A549 (cell line): Measurements from ENCODE around the gene ANO2. TPM values are rescaled to one million over a fixed set of nuclear protein-coding genes. Genes with fewer than 3 reads are reported as not detected.

Experiments used
- ATAC-seq, 2 experiments: fragments of 200-7000 bp in 1 of 2; fragments of >200 bp in 1 of 2; cut with Nextera tagmentation in 1 of 2; cut with Tn5 transposase in 1 of 2; 3 replicates each; pipeline versions ENCODE4 v1.8.0 to v1.9.1; 2018 to 2020; ENCODE audit warnings: mild to moderate bottlenecking in 1 of 2, moderate library complexity in 1 of 2
- CTCF ChIA-PET: fragments of 300-600 bp; sonication (Branson Sonifier 250); formaldehyde crosslinking; extraction: SDS; loops from one replicate; lab custom pipeline; 2021; ENCODE audit warnings: antibody characterized with exemption, inconsistent platforms; lab: Yijun Ruan, JAX
- POLR2A ChIA-PET: fragments of 350-600 bp; formaldehyde crosslinking; extraction: SDS; loops from one replicate; lab custom pipeline; 2021; ENCODE audit warnings: antibody characterized with exemption, inconsistent platforms; lab: Yijun Ruan, JAX
- DNase-seq, 2 experiments: peaks; one replicate each; pipeline versions ENCODE4 v3.0.0 to v3.0.0-alpha.2; 2011 to 2016; ENCODE audit warnings: low read depth in 1 of 2, low spot score in 1 of 2
- FAIRE-seq: peaks from 2 replicates; lab custom pipeline; 2011; peaks lifted over from hg19 to GRCh38; lab: Jason Lieb, UNC
- H3K27ac ChIP-seq, 2 experiments: fragments of >200 bp; sonication (Bioruptor Twin); formaldehyde crosslinking; 3 replicates each; pipeline ENCODE4 v1.5.1; 2016 to 2017
- H3K4me1 ChIP-seq: fragments of >200 bp; sonication (Bioruptor Twin); formaldehyde crosslinking; 3 replicates; pipeline ENCODE4 v1.6.1; 2016
- H3K4me2 ChIP-seq: fragments of >200 bp; sonication (Bioruptor Twin); formaldehyde crosslinking; 3 replicates; pipeline ENCODE4 v1.6.1; 2016
- H3K4me3 ChIP-seq: fragments of >200 bp; sonication (Bioruptor Twin); formaldehyde crosslinking; 3 replicates; pipeline ENCODE4 v1.5.1; 2016
- H3K9me3 ChIP-seq: fragments of >200 bp; sonication (Bioruptor Twin); formaldehyde crosslinking; 3 replicates; pipeline ENCODE4 v1.6.1; 2016
- ESRRA ChIP-seq: fragments of 150-350 bp; IDR thresholded peaks from 2 replicates; pipeline ENCODE4 v1.6.1; 2014; ENCODE audit warnings: mild to moderate bottlenecking, low read length, borderline replicate concordance
- HDAC2 ChIP-seq: fragments of 200-600 bp; sonication (generic); IDR thresholded peaks from 2 replicates; pipeline ENCODE4 v1.6.1; 2016
- HEYL ChIP-seq: fragments of 250-450 bp; sonication (Bioruptor Pico); IDR thresholded peaks from 2 replicates; pipeline ENCODE4 v1.8.0; 2021; ENCODE audit warnings: mild to moderate bottlenecking, moderate library complexity
- HOXA7 ChIP-seq: fragments of 250-450 bp; sonication (Bioruptor Pico); IDR thresholded peaks from 2 replicates; pipeline ENCODE4 v1.5.0; 2020; ENCODE audit warnings: mild to moderate bottlenecking, moderate library complexity
- HOXB13 ChIP-seq: fragments of 250-450 bp; sonication (Bioruptor Pico); IDR thresholded peaks from 2 replicates; pipeline ENCODE4 v1.5.0; 2020; ENCODE audit warnings: low read depth, mild to moderate bottlenecking, moderate library complexity
- JUN ChIP-seq, 2 experiments: fragments of >200 bp; sonication (Bioruptor Twin); formaldehyde crosslinking; IDR thresholded peaks; 2 replicates in 1 of 2; 3 replicates in 1 of 2; pipeline ENCODE4 v1.6.1; 2016 to 2017
- KDM1A ChIP-seq: fragments of 200-600 bp; sonication (generic); IDR thresholded peaks from 2 replicates; pipeline ENCODE4 v1.6.1; 2016; ENCODE audit warnings: low read depth, mild to moderate bottlenecking
- MAFK ChIP-seq: fragments of 450-650 bp; IDR thresholded peaks from 2 replicates; pipeline ENCODE4 v1.6.1; 2014; ENCODE audit not compliant: partially characterized antibody
- MAZ ChIP-seq: fragments of 150-350 bp; IDR thresholded peaks from 2 replicates; pipeline ENCODE4 v1.6.1; 2014; ENCODE audit warnings: antibody characterized with exemption, low read depth, low read length, borderline replicate concordance
- NFE2L2 ChIP-seq: fragments of 150-350 bp; conservative IDR thresholded peaks from 2 replicates; pipeline ENCODE4 v1.6.1; 2014; ENCODE audit warnings: low read length
- NPAS2 ChIP-seq: fragments of 250-450 bp; sonication (Bioruptor Pico); IDR thresholded peaks from 2 replicates; pipeline ENCODE4 v1.8.0; 2022; ENCODE audit warnings: mild to moderate bottlenecking, moderate library complexity, borderline replicate concordance
- NR3C1 ChIP-seq: fragments of >200 bp; sonication (Bioruptor Twin); formaldehyde crosslinking; IDR thresholded peaks from 3 replicates; pipeline ENCODE4 v1.6.1; 2017
- RFX5 ChIP-seq: fragments of 450-650 bp; IDR thresholded peaks from 2 replicates; pipeline ENCODE4 v1.7.1; 2014; ENCODE audit warnings: antibody characterized with exemption, mild to moderate bottlenecking, moderate library complexity
- RNF2 ChIP-seq: fragments of 200-600 bp; sonication (generic); IDR thresholded peaks from 2 replicates; pipeline ENCODE4 v1.6.1; 2016; ENCODE audit warnings: low read depth, mild to moderate bottlenecking, antibody characterized with exemption, moderate library complexity, borderline replicate concordance
- SMC3 ChIP-seq: fragments of >200 bp; sonication (Bioruptor Twin); formaldehyde crosslinking; IDR thresholded peaks from 3 replicates; pipeline ENCODE4 v1.6.1; 2018; ENCODE audit warnings: inconsistent platforms
- TFCP2L1 ChIP-seq: fragments of 250-450 bp; sonication (Bioruptor Pico); IDR thresholded peaks from 2 replicates; pipeline ENCODE4 v1.5.0; 2021; ENCODE audit warnings: mild to moderate bottlenecking
- WGBS: methylation state at CpG from one replicate; pipeline ENCODE4 v1.1.6; 2017; ENCODE audit errors: missing lambda C conversion rate; 5-methylcytosine and 5-hydroxymethylcytosine counted together
- polyA plus RNA-seq, 4 experiments: library from polyadenylated mRNA; depleted of rRNA in 3 of 4; stranded (reverse); fragments of >200 nt; fragmentation: RNase III in 1 of 4; extraction: RNeasy Plus Mini Kit Qiagen cat#74134 plus additional on column Dnase treatment in 1 of 4; gene quantifications; 2 replicates in 3 of 4; 3 replicates in 1 of 4; pipeline ENCODE4 v1.2.3, GENCODE V29; 2011 to 2017
- TF ChIP-seq, protein P1 (sequence below): fragments of >200 bp; sonication (Bioruptor Twin); formaldehyde crosslinking; IDR thresholded peaks from 3 replicates; pipeline ENCODE4 v1.5.1; 2016
- TF ChIP-seq, protein P2 (sequence below): fragments of >200 bp; sonication (Bioruptor Twin); formaldehyde crosslinking; IDR thresholded peaks from 3 replicates; pipeline ENCODE4 v1.6.1; 2016
- TF ChIP-seq, protein P3 (sequence below): fragments of 450-650 bp; IDR thresholded peaks from 2 replicates; pipeline ENCODE4 v1.6.1; 2014; ENCODE audit warnings: antibody characterized with exemption
- TF ChIP-seq, protein P4 (sequence below): fragments of 250-450 bp; sonication (Bioruptor Pico); IDR thresholded peaks from 2 replicates; pipeline ENCODE4 v1.5.0; 2020; ENCODE audit warnings: low read depth, mild to moderate bottlenecking, moderate library complexity
- TF ChIP-seq, protein P5 (sequence below): fragments of 200-600 bp; sonication (generic); IDR thresholded peaks from 2 replicates; pipeline ENCODE4 v1.6.1; 2016; ENCODE audit warnings: antibody characterized with exemption, mild to moderate bottlenecking, moderate library complexity
- TF ChIP-seq, protein P6 (sequence below): fragments of 150-350 bp; IDR thresholded peaks from 2 replicates; pipeline ENCODE4 v1.6.1; 2014; ENCODE audit warnings: low read depth, mild to moderate bottlenecking, low read length

The ANO2 gene
- polyA plus RNA-seq, 2 of the 4 experiments (the other 2 are of a cell fraction), result not detected

DNA sequence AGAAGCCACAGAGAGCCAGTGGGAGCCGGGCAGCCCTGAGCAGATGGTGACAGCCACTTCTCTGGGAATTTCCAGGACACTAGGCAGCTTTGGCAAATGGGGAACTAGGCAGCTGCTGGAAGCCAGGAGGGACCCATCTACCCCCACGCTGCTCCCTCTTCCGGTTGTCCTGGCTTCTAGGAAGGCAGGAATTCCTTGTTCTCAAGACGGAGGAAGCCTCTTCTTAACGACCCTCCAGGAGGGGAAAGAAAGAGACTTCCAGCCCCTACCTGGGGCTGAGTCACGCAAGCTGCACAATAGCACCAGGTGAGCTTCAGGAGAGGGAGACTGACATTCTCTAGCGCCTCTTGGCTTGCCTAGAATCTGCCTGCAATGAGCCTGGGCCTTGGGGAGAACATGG is 141.5 kb downstream of the ANO2 start:
- TF ChIP-seq RNF2 (no peak), HEYL (CRISPR knock-in tag) (no peak), JUN (IDR thresholded peaks at IDR 0.05) (no peak), RFX5 (no peak), MAFK (no peak)
- TF ChIP-seq, protein P1, sequence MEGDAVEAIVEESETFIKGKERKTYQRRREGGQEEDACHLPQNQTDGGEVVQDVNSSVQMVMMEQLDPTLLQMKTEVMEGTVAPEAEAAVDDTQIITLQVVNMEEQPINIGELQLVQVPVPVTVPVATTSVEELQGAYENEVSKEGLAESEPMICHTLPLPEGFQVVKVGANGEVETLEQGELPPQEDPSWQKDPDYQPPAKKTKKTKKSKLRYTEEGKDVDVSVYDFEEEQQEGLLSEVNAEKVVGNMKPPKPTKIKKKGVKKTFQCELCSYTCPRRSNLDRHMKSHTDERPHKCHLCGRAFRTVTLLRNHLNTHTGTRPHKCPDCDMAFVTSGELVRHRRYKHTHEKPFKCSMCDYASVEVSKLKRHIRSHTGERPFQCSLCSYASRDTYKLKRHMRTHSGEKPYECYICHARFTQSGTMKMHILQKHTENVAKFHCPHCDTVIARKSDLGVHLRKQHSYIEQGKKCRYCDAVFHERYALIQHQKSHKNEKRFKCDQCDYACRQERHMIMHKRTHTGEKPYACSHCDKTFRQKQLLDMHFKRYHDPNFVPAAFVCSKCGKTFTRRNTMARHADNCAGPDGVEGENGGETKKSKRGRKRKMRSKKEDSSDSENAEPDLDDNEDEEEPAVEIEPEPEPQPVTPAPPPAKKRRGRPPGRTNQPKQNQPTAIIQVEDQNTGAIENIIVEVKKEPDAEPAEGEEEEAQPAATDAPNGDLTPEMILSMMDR, result no peak
- TF ChIP-seq, protein P2, sequence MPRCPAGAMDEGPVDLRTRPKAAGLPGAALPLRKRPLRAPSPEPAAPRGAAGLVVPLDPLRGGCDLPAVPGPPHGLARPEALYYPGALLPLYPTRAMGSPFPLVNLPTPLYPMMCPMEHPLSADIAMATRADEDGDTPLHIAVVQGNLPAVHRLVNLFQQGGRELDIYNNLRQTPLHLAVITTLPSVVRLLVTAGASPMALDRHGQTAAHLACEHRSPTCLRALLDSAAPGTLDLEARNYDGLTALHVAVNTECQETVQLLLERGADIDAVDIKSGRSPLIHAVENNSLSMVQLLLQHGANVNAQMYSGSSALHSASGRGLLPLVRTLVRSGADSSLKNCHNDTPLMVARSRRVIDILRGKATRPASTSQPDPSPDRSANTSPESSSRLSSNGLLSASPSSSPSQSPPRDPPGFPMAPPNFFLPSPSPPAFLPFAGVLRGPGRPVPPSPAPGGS, result no peak
- WGBS, result 0% methylated on average over 7 of the region's 7 CpGs
- H3K4me2 ChIP-seq, result no peak overlapping the region
- no peaks in the 10 kb centered on the region for H3K9me3 ChIP-seq
- FAIRE-seq, result no peak
- no peak for DNase-seq
- no peaks in the 10 kb centered on the region for H3K4me1 ChIP-seq
- H3K4me3 ChIP-seq, result no peak overlapping the region
- H3K27ac ChIP-seq, result no peak overlapping the region
- ChIA-PET CTCF (no interaction called here), POLR2A (no interaction called here)
- no peak for ATAC-seq

DNA sequence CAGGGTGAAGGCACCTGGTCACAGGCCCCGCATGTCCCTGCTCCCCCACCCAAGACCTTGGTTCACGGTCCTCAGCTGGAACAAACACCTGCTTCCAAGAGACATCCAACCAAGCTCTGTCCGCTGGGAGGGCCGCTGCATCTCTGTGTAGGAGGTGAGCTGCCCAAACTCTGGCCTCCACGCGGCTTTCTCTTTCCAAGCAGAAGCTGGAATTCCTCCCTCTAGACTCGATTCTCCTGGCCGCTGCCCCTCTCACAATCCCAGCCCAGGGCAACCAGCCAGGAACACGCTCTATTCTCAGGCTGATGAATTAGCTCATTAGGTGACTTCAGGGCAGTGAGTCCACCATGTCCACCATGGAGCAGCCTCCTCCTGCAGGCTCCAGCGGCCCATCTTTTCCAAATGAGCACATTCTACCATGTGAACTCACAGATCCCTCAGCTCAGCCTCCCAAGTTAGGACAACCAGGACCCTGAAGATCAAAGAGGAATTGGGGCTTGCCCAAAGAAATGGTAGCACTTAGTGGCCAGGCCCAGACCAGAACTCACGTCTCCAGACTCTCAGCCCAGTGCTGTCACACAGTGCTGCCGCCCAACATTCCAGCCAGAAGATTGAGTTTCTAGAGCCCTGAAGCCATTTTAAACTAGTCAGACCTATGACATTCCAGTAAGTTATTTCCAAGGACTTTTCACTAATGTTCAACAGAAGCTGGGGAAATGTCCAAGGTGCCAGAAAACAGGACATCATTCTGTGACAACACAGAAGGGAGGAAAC is 146.6 kb downstream of the ANO2 start:
- H3K4me1 ChIP-seq, result no peaks in the 10 kb centered on the region
- no peak for DNase-seq
- H3K9me3 ChIP-seq, result no peaks in the 10 kb centered on the region
- 24% methylated on average over 10 of the region's 12 CpGs for WGBS
- POLR2A ChIA-PET, result no interaction called here
- CTCF ChIA-PET, result no interaction called here
- no peak overlapping the region for H3K4me3 ChIP-seq
- TF ChIP-seq NFE2L2 (no peak), ESRRA (no peak), HOXA7 (CRISPR knock-in tag) (no peak), RFX5 (no peak), MAZ (no peak), NPAS2 (CRISPR knock-in tag) (no peak), SMC3 (no peak), NR3C1 (no peak), HOXB13 (CRISPR knock-in tag) (no peak), KDM1A (no peak), RNF2 (no peak), HDAC2 (no peak), TFCP2L1 (CRISPR knock-in tag) (no peak)
- TF ChIP-seq, protein P2, result no peak
- TF ChIP-seq, protein P3, sequence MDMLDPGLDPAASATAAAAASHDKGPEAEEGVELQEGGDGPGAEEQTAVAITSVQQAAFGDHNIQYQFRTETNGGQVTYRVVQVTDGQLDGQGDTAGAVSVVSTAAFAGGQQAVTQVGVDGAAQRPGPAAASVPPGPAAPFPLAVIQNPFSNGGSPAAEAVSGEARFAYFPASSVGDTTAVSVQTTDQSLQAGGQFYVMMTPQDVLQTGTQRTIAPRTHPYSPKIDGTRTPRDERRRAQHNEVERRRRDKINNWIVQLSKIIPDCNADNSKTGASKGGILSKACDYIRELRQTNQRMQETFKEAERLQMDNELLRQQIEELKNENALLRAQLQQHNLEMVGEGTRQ, result no peak
- TF ChIP-seq, protein P4, sequence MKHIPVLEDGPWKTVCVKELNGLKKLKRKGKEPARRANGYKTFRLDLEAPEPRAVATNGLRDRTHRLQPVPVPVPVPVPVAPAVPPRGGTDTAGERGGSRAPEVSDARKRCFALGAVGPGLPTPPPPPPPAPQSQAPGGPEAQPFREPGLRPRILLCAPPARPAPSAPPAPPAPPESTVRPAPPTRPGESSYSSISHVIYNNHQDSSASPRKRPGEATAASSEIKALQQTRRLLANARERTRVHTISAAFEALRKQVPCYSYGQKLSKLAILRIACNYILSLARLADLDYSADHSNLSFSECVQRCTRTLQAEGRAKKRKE (CRISPR knock-in tag), result no peak
- TF ChIP-seq, protein P5, sequence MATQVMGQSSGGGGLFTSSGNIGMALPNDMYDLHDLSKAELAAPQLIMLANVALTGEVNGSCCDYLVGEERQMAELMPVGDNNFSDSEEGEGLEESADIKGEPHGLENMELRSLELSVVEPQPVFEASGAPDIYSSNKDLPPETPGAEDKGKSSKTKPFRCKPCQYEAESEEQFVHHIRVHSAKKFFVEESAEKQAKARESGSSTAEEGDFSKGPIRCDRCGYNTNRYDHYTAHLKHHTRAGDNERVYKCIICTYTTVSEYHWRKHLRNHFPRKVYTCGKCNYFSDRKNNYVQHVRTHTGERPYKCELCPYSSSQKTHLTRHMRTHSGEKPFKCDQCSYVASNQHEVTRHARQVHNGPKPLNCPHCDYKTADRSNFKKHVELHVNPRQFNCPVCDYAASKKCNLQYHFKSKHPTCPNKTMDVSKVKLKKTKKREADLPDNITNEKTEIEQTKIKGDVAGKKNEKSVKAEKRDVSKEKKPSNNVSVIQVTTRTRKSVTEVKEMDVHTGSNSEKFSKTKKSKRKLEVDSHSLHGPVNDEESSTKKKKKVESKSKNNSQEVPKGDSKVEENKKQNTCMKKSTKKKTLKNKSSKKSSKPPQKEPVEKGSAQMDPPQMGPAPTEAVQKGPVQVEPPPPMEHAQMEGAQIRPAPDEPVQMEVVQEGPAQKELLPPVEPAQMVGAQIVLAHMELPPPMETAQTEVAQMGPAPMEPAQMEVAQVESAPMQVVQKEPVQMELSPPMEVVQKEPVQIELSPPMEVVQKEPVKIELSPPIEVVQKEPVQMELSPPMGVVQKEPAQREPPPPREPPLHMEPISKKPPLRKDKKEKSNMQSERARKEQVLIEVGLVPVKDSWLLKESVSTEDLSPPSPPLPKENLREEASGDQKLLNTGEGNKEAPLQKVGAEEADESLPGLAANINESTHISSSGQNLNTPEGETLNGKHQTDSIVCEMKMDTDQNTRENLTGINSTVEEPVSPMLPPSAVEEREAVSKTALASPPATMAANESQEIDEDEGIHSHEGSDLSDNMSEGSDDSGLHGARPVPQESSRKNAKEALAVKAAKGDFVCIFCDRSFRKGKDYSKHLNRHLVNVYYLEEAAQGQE, result no peak
- TF ChIP-seq, protein P6, sequence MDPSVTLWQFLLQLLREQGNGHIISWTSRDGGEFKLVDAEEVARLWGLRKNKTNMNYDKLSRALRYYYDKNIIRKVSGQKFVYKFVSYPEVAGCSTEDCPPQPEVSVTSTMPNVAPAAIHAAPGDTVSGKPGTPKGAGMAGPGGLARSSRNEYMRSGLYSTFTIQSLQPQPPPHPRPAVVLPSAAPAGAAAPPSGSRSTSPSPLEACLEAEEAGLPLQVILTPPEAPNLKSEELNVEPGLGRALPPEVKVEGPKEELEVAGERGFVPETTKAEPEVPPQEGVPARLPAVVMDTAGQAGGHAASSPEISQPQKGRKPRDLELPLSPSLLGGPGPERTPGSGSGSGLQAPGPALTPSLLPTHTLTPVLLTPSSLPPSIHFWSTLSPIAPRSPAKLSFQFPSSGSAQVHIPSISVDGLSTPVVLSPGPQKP, result no peak
- TF ChIP-seq, all 56 proteins: peak for 0
- Histone ChIP-seq H3K4me2 (no peak overlapping the region), H3K27ac (no peak overlapping the region)
- no peak for ATAC-seq
- no peak for FAIRE-seq
